Measurements from ENCODE around the gene CHP1. TPM values are rescaled to one million over a fixed set of nuclear protein-coding genes. Genes with fewer than 3 reads are reported as not detected.

The CHP1 gene
- total and polyA plus RNA-seq, 2 of the 8 experiments (the other 6 are each of a cell fraction or from before 2014, with no cell fraction given) = 45.2 to 89.0 TPM

Other genes starting within 250 kb of the CHP1 start
- 22.1 and 24.5 TPM in 2 replicates for gene INO80, start 115.0 kb upstream of the CHP1 start, total RNA-seq (2021; fragmentation: NEBNext Ultra II Directional; extraction: Animal tissue kit (Norgen Biotek cat#: 25700))
- 4.3 and 7.2 TPM in 2 replicates for gene INO80, start 115.0 kb upstream of the CHP1 start, polyA plus RNA-seq (2011; rRNA removed)
- 0.54 TPM in 1 of 2 replicates, not detected in the other for gene EXD1, start 511 bp upstream of the CHP1 start, total RNA-seq (2021; fragmentation: NEBNext Ultra II Directional; extraction: Animal tissue kit (Norgen Biotek cat#: 25700))
- gene EXD1, start 511 bp upstream of the CHP1 start, polyA plus RNA-seq (2011; rRNA removed) = 0.06 and 0.08 TPM in 2 replicates
- 34.8 and 36.7 TPM in 2 replicates for gene OIP5, start 101.3 kb downstream of the CHP1 start, total RNA-seq (2021; fragmentation: NEBNext Ultra II Directional; extraction: Animal tissue kit (Norgen Biotek cat#: 25700))
- 41.7 and 44.5 TPM in 2 replicates for gene OIP5, start 101.3 kb downstream of the CHP1 start, polyA plus RNA-seq (2011; rRNA removed)
- 135 and 144 TPM in 2 replicates for gene NUSAP1, start 101.6 kb downstream of the CHP1 start, total RNA-seq (2021; fragmentation: NEBNext Ultra II Directional; extraction: Animal tissue kit (Norgen Biotek cat#: 25700))
- gene NUSAP1, start 101.6 kb downstream of the CHP1 start, polyA plus RNA-seq (2011; rRNA removed) = 60.8 and 65.0 TPM in 2 replicates
- 15.0 and 16.2 TPM in 2 replicates for gene NDUFAF1, start 171.2 kb downstream of the CHP1 start, total RNA-seq (2021; fragmentation: NEBNext Ultra II Directional; extraction: Animal tissue kit (Norgen Biotek cat#: 25700))
- 5.9 and 10.8 TPM in 2 replicates for gene NDUFAF1, start 171.2 kb downstream of the CHP1 start, polyA plus RNA-seq (2011; rRNA removed)
- 47.7 and 57.8 TPM in 2 replicates for gene RTF1, start 185.8 kb downstream of the CHP1 start, total RNA-seq (2021; fragmentation: NEBNext Ultra II Directional; extraction: Animal tissue kit (Norgen Biotek cat#: 25700))
- 18.6 and 22.6 TPM in 2 replicates for gene RTF1, start 185.8 kb downstream of the CHP1 start, polyA plus RNA-seq (2011; rRNA removed)